ENCODE results near the gene RNGTT. TPM values are rescaled to one million over a fixed set of nuclear protein-coding genes. Genes with fewer than 3 reads are reported as not detected.
"Not testable (repeated sequence)": the region's sequence is repeated elsewhere in the genome, so short reads cannot be mapped to it uniquely, and the experiment has no call there.

RNGTT gene
- total RNA-seq, 1 donor from 2014 or later: 18.2 TPM

DNA sequence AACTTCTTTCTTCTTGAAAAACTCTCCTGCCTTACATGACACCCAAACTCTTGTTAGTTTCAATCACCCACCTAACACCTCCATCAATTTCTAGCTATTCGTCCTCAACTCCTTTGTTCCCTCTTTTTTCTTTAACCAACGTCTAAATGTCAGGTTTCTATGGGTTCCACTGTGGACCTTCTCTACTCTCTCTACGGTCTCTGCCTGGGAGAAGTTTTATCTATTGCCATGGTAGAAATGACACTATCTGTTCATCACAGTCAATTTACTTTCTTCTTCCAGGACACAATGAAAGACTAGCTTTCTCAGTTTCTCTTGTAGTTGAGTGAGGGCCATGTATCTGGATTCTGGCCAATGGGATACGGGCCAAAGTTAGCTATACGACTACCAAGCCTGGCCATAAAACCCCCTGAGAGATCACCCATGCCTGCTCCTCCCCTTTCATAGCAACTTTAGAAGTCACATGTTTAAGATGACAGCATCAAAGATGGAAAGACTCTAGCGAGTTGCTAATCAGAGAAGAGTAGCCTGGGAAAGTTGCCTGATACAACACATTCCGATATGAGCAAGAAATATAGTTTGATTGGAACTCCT is 17.9 kb downstream of the RNGTT start:
- H3K9me3 ChIP-seq: no peaks in the 10 kb centered on the region

DNA sequence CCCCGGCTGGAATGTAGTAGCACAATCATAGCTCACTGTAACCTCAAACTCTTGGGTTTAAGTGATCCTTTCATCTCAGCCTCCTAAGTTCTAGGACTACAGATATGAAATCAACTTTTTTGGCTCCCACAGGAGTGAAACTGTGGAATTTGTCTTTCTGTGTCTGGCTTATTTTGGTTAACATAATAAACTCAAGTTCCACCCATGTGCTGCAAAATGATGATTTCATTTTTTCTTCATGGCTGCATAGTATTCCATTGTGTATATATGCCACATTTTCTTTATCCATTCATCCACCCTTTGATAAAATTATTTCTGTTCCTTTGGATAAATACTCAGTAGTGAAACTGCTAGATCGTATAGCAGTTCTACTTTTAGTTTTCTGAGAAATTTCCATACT is 29.9 kb downstream of the RNGTT start:
- no peaks in the 10 kb centered on the region for H3K27me3 ChIP-seq
- H3K4me1 ChIP-seq: no peaks in the 10 kb centered on the region
- H3K9me3 ChIP-seq: no peaks in the 10 kb centered on the region
- no peak overlapping the region for H3K27ac ChIP-seq
- DNase-seq (ENCODE audit: extremely low spot score in 2 of 2): no peak
- intact Hi-C loops (cut with DNase I): no loop called here
- H3K36me3 ChIP-seq: peaks cover 0 to 33% of the 10 kb centered on the region in 2 donors
- TF ChIP-seq, protein P1, sequence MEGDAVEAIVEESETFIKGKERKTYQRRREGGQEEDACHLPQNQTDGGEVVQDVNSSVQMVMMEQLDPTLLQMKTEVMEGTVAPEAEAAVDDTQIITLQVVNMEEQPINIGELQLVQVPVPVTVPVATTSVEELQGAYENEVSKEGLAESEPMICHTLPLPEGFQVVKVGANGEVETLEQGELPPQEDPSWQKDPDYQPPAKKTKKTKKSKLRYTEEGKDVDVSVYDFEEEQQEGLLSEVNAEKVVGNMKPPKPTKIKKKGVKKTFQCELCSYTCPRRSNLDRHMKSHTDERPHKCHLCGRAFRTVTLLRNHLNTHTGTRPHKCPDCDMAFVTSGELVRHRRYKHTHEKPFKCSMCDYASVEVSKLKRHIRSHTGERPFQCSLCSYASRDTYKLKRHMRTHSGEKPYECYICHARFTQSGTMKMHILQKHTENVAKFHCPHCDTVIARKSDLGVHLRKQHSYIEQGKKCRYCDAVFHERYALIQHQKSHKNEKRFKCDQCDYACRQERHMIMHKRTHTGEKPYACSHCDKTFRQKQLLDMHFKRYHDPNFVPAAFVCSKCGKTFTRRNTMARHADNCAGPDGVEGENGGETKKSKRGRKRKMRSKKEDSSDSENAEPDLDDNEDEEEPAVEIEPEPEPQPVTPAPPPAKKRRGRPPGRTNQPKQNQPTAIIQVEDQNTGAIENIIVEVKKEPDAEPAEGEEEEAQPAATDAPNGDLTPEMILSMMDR (IDR thresholded peaks at IDR 0.05): no peak
- TF ChIP-seq POLR2A (IDR thresholded peaks at IDR 0.05): no peak
- no peak for TF ChIP-seq POLR2AphosphoS5 (IDR thresholded peaks at IDR 0.05; ENCODE audit: insufficient read depth in 1 of 2, low read depth in 1 of 2)
- no peak overlapping the region for H3K4me3 ChIP-seq

More for the DNA sequence above, 17.9 kb downstream of the RNGTT start:
- Histone ChIP-seq H3K4me3 (no peak overlapping the region), H3K4me1 (no peaks in the 10 kb centered on the region), H3K27ac (no peak overlapping the region), H3K27me3 (no peaks in the 10 kb centered on the region), H3K36me3 (no peaks in the 10 kb centered on the region)
- intact Hi-C loops (cut with DNase I): no loop called here
- no peak for DNase-seq (ENCODE audit: extremely low spot score in 2 of 2)
- TF ChIP-seq, protein P1 (IDR thresholded peaks at IDR 0.05): no peak
- TF ChIP-seq POLR2A (IDR thresholded peaks at IDR 0.05): no peak
- no peak for TF ChIP-seq POLR2AphosphoS5 (IDR thresholded peaks at IDR 0.05; ENCODE audit: insufficient read depth in 1 of 2, low read depth in 1 of 2)

DNA sequence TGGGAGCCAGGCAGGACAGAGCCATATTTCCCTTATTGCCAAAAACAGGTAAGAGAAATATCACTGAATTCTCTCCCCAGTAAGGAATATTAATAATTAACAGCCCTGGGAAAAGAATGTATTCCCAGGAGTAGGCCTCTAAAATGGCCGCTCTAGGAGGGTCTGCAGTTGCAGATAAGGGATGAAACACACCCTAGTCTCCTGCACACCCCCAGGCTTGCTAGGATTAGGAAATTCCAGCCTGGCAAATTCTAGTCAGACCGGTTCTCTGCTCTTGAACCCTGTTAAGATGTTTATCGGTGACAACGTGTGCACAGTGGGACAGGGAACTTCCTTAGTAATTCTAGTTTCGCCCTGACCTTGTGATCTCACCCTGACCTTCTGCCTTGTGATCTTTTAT is 31.4 kb downstream of the RNGTT start:
- intact Hi-C loops (cut with DNase I); H3K4me3 ChIP-seq; H3K27ac ChIP-seq; H3K9me3 ChIP-seq; H3K27me3 ChIP-seq; DNase-seq (ENCODE audit: extremely low spot score in 2 of 2); H3K4me1 ChIP-seq: not testable (repeated sequence)
- H3K36me3 ChIP-seq: peaks cover 0 to 34% of the 10 kb centered on the region in 2 donors

DNA sequence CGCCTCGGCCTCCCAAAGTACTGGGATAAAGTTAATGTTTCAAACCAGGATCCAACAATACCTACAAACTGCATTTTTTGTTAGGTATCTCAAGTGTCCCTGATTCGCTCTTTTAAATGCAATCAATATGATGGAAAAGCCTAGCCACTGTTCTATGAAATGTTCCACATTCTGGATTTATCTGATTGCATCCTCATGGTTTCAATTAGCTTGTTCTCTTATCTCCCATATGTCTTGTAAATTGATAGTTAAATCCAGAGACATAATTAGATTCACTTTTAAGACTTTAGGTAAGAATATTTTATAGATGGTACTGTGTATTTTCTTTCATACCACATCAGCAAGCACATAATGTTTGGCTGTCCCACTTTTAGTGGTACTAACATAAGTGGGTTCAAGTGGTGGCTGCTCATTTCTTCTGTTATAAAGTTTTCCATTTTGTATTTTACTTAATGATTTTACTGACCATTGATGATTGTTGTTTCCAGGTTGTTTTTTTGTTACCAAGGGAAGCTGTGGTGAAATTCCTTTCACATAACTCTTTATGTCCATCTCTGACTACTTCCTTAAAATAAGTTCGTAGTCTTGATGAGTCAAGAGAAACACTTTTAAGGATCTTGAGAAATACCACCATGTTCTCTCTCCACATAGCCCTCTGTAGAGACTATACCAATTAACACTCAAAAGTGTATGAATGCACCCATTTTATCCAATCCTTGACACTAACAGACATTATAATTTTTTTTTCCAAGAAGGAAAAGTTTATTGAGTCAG is 40.5 kb downstream of the RNGTT start:
- Histone ChIP-seq H3K27me3 (no peaks in the 10 kb centered on the region), H3K9me3 (no peaks in the 10 kb centered on the region), H3K4me3 (no peak overlapping the region), H3K27ac (no peak overlapping the region), H3K4me1 (no peaks in the 10 kb centered on the region), H3K36me3 (peaks cover 0 to 11% of the 10 kb centered on the region in 2 donors)
- no peak for DNase-seq (ENCODE audit: extremely low spot score in 2 of 2)
- no peak for TF ChIP-seq POLR2A (IDR thresholded peaks at IDR 0.05)
- TF ChIP-seq, protein P1 (IDR thresholded peaks at IDR 0.05): no peak
- TF ChIP-seq POLR2AphosphoS5 (IDR thresholded peaks at IDR 0.05; ENCODE audit: insufficient read depth in 1 of 2, low read depth in 1 of 2): no peak
- intact Hi-C loops (cut with DNase I): no loop called here

DNA sequence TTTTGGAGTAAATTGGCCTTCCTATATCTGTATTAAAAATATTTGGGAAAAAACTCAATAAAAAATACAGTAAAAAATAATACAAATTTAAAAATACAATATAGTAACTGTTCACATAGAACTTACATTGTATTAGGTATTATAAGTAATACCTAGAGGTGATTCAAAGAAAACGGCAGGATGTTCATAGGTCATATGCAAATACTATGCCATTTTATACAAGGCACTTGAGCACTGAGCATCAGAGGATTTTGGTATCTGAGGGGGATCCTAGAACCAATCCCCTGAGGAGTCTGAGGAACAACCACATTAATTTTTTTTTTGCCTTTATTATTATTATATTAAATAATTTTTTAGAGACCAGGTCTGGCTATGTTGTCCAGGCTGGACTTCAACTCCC is 41.7 kb downstream of the RNGTT start:
- intact Hi-C loops (cut with DNase I): no loop called here
- no peak overlapping the region for H3K27ac ChIP-seq
- DNase-seq (ENCODE audit: extremely low spot score in 2 of 2): no peak
- H3K4me3 ChIP-seq: no peak overlapping the region
- H3K9me3 ChIP-seq: no peaks in the 10 kb centered on the region
- H3K36me3 ChIP-seq: peaks cover 0 to 6% of the 10 kb centered on the region in 2 donors
- no peak for TF ChIP-seq POLR2AphosphoS5 (IDR thresholded peaks at IDR 0.05; ENCODE audit: insufficient read depth in 1 of 2, low read depth in 1 of 2)
- TF ChIP-seq POLR2A (IDR thresholded peaks at IDR 0.05): no peak
- TF ChIP-seq, protein P1 (IDR thresholded peaks at IDR 0.05): no peak
- H3K4me1 ChIP-seq: no peaks in the 10 kb centered on the region
- no peaks in the 10 kb centered on the region for H3K27me3 ChIP-seq

All from vagina (tissue), 2 donors.